K562 (cell line): Measurements from ENCODE around the gene DAP. TPM values are rescaled to one million over a fixed set of nuclear protein-coding genes. Genes with fewer than 3 reads are reported as not detected.

Source experiments
- COPS2 ChIP-seq: fragments of 450-650 bp; conservative IDR thresholded peaks from 2 replicates; pipeline ENCODE4 v1.6.1; 2016; ENCODE audit warnings: mild to moderate bottlenecking, moderate library complexity
- FIP1L1 ChIP-seq: fragments of 200-400 bp; formaldehyde crosslinking; IDR thresholded peaks from 2 replicates; pipeline ENCODE4 v1.6.1; 2018; ENCODE audit warnings: mild to moderate bottlenecking, low read depth, low read length; ENCODE audit not compliant: poor library complexity, severe bottlenecking
- HBP1 ChIP-seq: fragments of 450-650 bp; formaldehyde crosslinking; IDR thresholded peaks from 2 replicates; pipeline ENCODE4 v1.4.0; 2022; ENCODE audit warnings: missing genetic modification characterization
- MCM2 ChIP-seq: fragments of 450-650 bp; IDR thresholded peaks from 2 replicates; pipeline ENCODE4 v1.6.1; 2017; ENCODE audit warnings: low read depth, mild to moderate bottlenecking
- MECOM ChIP-seq: fragments of 250-450 bp; sonication (Bioruptor Pico); IDR thresholded peaks from 2 replicates; pipeline ENCODE4 v1.8.0; 2022; ENCODE audit warnings: inconsistent platforms
- NCOA1 ChIP-seq: fragments of 450-650 bp; IDR thresholded peaks from 2 replicates; pipeline ENCODE4 v1.6.1; 2016; ENCODE audit warnings: low read depth
- RERE ChIP-seq: sonication (generic); formaldehyde crosslinking; IDR thresholded peaks from 2 replicates; pipeline ENCODE4 v1.8.0; 2023; ENCODE audit warnings: missing genetic modification reagents, mild to moderate bottlenecking, borderline replicate concordance
- SIN3B ChIP-seq: fragments of 450-650 bp; IDR thresholded peaks from 2 replicates; pipeline ENCODE4 v1.6.1; 2017; ENCODE audit warnings: low read depth, mild to moderate bottlenecking, moderate library complexity
- SMAD1 ChIP-seq: fragments of 150-350 bp; IDR thresholded peaks from 2 replicates; pipeline ENCODE4 v1.6.1; 2014; ENCODE audit warnings: low read length, low read depth; ENCODE audit not compliant: partially characterized antibody
- SMAD4 ChIP-seq: fragments of 250-450 bp; sonication (Bioruptor Pico); conservative IDR thresholded peaks from 2 replicates; pipeline ENCODE4 v1.8.0; 2021; ENCODE audit warnings: inconsistent platforms, mild to moderate bottlenecking, moderate library complexity
- TGIF2 ChIP-seq: sonication (generic); formaldehyde crosslinking; IDR thresholded peaks from 2 replicates; pipeline ENCODE4 v1.8.1; 2022; ENCODE audit warnings: mild to moderate bottlenecking, missing genetic modification reagents, moderate library complexity
- YY1 ChIP-seq, 3 experiments: IDR thresholded peaks; 2 replicates each; pipeline ENCODE4 v1.6.1; 2011; ENCODE audit warnings: low read length in 2 of 3, mild to moderate bottlenecking in 2 of 3, moderate library complexity in 2 of 3, borderline replicate concordance in 1 of 3, control low read depth in 1 of 3, low read depth in 1 of 3; ENCODE audit not compliant: insufficient read depth in 3 of 3, insufficient replicate concordance in 2 of 3, control insufficient read depth in 1 of 3, insufficient read length in 1 of 3; ENCODE audit errors: extremely low read depth in 1 of 3
- ZNF655 ChIP-seq: fragments of 250-450 bp; sonication (Bioruptor Pico); IDR thresholded peaks from 2 replicates; pipeline ENCODE4 v1.5.0; 2021
- ZNF79 ChIP-seq: fragments of 250-450 bp; sonication (Bioruptor Pico); IDR thresholded peaks from 2 replicates; pipeline ENCODE4 v1.4.0; 2020; ENCODE audit warnings: low read depth, mild to moderate bottlenecking, moderate library complexity
- polyA plus RNA-seq, 8 experiments: library from polyadenylated mRNA; depleted of rRNA in 4 of 8; stranded (reverse) in 5 of 8; unstranded in 3 of 8; fragments of >200 nt; fragmentation: Nextera tagmentation in 2 of 8; fragmentation: Illumina TruSeq in 1 of 8; extraction: Ambion mirVana in 2 of 8; extraction: Trizol in 1 of 8; gene quantifications; 2 replicates each; pipeline versions ENCODE4 v1.2.1 to v1.2.3, GENCODE V29; 2011 to 2014; ENCODE audit warnings: inconsistent platforms in 1 of 8, missing spikeins in 1 of 8
- total RNA-seq, 7 experiments: library from RNA; depleted of rRNA in 6 of 7; stranded (reverse); fragments of >200 nt in 6 of 7; fragmentation: Illumina TruSeq in 2 of 7; extraction: Trizol in 2 of 7; gene quantifications; 2 replicates each; pipeline versions ENCODE4 v1.2.1 to v1.2.3, GENCODE V29; 2011 to 2021; ENCODE audit warnings: low replicate concordance in 1 of 7
- TF ChIP-seq, protein P1 (sequence below): sonication (generic); formaldehyde crosslinking; IDR thresholded peaks from 2 replicates; pipeline ENCODE4 v1.8.0; 2022; ENCODE audit warnings: mild to moderate bottlenecking, missing genetic modification reagents, borderline replicate concordance
- TF ChIP-seq, protein P2 (sequence below), 3 experiments: fragments of 200-800 bp in 1 of 3; sonication (Bioruptor generic) in 1 of 3; sonication (generic) in 1 of 3; formaldehyde crosslinking in 1 of 3; IDR thresholded peaks; 2 replicates each; pipeline versions ENCODE4 v1.6.1 to v1.8.0; 2016 to 2022; ENCODE audit warnings: mild to moderate bottlenecking in 2 of 3, missing compliant biosample characterization in 2 of 3, missing genetic modification characterization in 2 of 3, missing genetic modification reagents in 1 of 3

Gene DAP
- total and polyA plus RNA-seq, 9 of the 15 experiments (the other 6 are each of a cell fraction or from before 2014, with no cell fraction given), result 14.1 to 151 (median 34.5) TPM

DNA sequence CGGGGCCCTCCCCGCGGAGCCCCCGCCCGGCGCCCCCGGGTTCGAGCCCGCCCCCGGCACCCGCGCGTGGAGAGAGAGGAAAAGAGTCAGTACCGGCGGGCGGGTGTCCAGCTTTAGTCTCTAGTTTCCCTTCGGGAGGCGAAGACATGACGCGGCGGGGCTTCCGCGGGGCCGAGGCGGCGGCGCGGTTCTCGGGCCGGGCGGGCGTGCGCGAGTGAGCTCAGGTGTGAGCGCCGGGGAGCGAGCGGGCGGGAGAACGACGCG, 181 bp downstream of the DAP start (continued):
- TF ChIP-seq, protein P1, sequence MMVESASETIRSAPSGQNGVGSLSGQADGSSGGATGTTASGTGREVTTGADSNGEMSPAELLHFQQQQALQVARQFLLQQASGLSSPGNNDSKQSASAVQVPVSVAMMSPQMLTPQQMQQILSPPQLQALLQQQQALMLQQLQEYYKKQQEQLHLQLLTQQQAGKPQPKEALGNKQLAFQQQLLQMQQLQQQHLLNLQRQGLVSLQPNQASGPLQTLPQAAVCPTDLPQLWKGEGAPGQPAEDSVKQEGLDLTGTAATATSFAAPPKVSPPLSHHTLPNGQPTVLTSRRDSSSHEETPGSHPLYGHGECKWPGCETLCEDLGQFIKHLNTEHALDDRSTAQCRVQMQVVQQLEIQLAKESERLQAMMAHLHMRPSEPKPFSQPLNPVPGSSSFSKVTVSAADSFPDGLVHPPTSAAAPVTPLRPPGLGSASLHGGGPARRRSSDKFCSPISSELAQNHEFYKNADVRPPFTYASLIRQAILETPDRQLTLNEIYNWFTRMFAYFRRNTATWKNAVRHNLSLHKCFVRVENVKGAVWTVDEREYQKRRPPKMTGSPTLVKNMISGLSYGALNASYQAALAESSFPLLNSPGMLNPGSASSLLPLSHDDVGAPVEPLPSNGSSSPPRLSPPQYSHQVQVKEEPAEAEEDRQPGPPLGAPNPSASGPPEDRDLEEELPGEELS, result no peak
- TF ChIP-seq COPS2, result no peak
- TF ChIP-seq, protein P2, sequence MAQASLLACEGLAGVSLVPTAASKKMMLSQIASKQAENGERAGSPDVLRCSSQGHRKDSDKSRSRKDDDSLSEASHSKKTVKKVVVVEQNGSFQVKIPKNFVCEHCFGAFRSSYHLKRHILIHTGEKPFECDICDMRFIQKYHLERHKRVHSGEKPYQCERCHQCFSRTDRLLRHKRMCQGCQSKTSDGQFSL (CRISPR knock-in tag; IDR thresholded peaks at IDR 0.05), result no peak
- TF ChIP-seq, protein P2 (tag; IDR thresholded peaks at IDR 0.05), result no peak
- no peak for TF ChIP-seq NCOA1
- no peak for TF ChIP-seq YY1 (IDR thresholded peaks at IDR 0.05; ENCODE audit: borderline replicate concordance in 1 of 3, control insufficient read depth in 1 of 3, extremely low read depth in 1 of 3, insufficient read depth in 3 of 3, insufficient read length in 1 of 3, insufficient replicate concordance in 2 of 3, low read depth in 1 of 3, low read length in 2 of 3)
- peak; percentile 54 for TF ChIP-seq FIP1L1
- no peak for TF ChIP-seq SMAD1
- TF ChIP-seq MCM2, result no peak
- no peak for TF ChIP-seq HBP1 (CRISPR knock-in tag)
- no peak for TF ChIP-seq RERE (CRISPR knock-in tag)
- peak; percentile 63; the same call in 1 of the 2 replicates for TF ChIP-seq SIN3B
- no peak for TF ChIP-seq TGIF2
- TF ChIP-seq ZNF79 (CRISPR knock-in tag), result no peak
- TF ChIP-seq SMAD4 (CRISPR knock-in tag), result no peak; the same call in 1 of the 2 replicates
- TF ChIP-seq ZNF655 (CRISPR knock-in tag), result no peak
- TF ChIP-seq MECOM, result no peak
